Measurements from ENCODE around the gene AIG1. TPM values are rescaled to one million over a fixed set of nuclear protein-coding genes. Genes with fewer than 3 reads are reported as not detected.

AIG1 gene
- total RNA-seq, 1 donor from 2014 or later, result 37.1 TPM

- H3K27me3 ChIP-seq, result no peaks in the 10 kb centered on the region
- TF ChIP-seq, protein P1, sequence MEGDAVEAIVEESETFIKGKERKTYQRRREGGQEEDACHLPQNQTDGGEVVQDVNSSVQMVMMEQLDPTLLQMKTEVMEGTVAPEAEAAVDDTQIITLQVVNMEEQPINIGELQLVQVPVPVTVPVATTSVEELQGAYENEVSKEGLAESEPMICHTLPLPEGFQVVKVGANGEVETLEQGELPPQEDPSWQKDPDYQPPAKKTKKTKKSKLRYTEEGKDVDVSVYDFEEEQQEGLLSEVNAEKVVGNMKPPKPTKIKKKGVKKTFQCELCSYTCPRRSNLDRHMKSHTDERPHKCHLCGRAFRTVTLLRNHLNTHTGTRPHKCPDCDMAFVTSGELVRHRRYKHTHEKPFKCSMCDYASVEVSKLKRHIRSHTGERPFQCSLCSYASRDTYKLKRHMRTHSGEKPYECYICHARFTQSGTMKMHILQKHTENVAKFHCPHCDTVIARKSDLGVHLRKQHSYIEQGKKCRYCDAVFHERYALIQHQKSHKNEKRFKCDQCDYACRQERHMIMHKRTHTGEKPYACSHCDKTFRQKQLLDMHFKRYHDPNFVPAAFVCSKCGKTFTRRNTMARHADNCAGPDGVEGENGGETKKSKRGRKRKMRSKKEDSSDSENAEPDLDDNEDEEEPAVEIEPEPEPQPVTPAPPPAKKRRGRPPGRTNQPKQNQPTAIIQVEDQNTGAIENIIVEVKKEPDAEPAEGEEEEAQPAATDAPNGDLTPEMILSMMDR (IDR thresholded peaks at IDR 0.05), result no peak
- TF ChIP-seq EZH2phosphoT487 (IDR thresholded peaks at IDR 0.05) (no peak), EZH2 (IDR thresholded peaks at IDR 0.05) (no peak)
- Mint-ChIP-seq H3K27ac (no peak overlapping the region), H3K4me3 (no peak overlapping the region), H3K27me3 (ENCODE audit: insufficient read depth, low read depth) (no peaks in the 10 kb centered on the region), H3K9me3 (no peaks in the 10 kb centered on the region), H3K36me3 (no peaks in the 10 kb centered on the region), H3K4me1 (no peaks in the 10 kb centered on the region)
- H3K36me3 ChIP-seq, result no peaks in the 10 kb centered on the region
- no peak for DNase-seq (ENCODE audit: low spot score)
- no peak overlapping the region for H3K9ac ChIP-seq
- no peak overlapping the region for H3K27ac ChIP-seq
- no peaks in the 10 kb centered on the region for H4K20me1 ChIP-seq (ENCODE audit: low read depth)
- no peak overlapping the region for H2AFZ ChIP-seq (replicated peaks)
- no peak overlapping the region for H3K4me3 ChIP-seq
- no peaks in the 10 kb centered on the region for H3F3A ChIP-seq (ENCODE audit: low read depth)
- H3K4me1 ChIP-seq, result peaks cover 4% of the 10 kb centered on the region
- no peak overlapping the region for H3K4me2 ChIP-seq
- H3K9me3 ChIP-seq (ENCODE audit: low read depth), result no peaks in the 10 kb centered on the region
- H3K79me2 ChIP-seq (ENCODE audit: low read depth), result no peaks in the 10 kb centered on the region
These were observed 177.6 kb downstream of the AIG1 start for GRCh38 chr6:143238306-143238705.

DNA sequence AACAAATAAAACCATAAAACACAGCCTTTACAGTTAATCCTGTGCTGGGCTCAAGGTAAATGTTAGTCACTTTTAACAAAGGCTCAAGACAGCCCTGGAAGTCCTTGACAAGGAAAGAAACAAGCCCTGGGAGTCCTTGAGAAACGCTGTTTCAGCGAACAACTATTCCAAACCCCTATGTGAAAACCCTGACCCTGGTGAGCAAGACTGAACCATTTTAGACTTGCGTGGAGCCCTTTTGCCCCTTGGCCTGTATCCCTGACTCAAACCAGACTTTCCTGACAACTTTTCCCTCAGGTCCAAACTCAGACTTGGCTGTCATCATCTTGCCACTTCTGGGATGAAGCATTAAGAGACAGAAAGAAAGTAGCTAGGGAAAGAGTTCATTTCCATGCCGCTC, 180.4 kb downstream of the AIG1 start:
- H3K27me3 Mint-ChIP-seq (ENCODE audit: insufficient read depth, low read depth), result no peaks in the 10 kb centered on the region
- no peaks in the 10 kb centered on the region for H3K4me1 Mint-ChIP-seq
- peaks cover 3% of the 10 kb centered on the region for H3K9me3 Mint-ChIP-seq

GRCh38 chr6:143241911-143242310, 181.2 kb downstream of the AIG1 start:
- Histone ChIP-seq H3K9ac (no peak overlapping the region), H3K4me2 (no peak overlapping the region), H3K27ac (no peak overlapping the region), H3F3A (ENCODE audit: low read depth) (no peaks in the 10 kb centered on the region), H3K79me2 (ENCODE audit: low read depth) (no peaks in the 10 kb centered on the region), H3K27me3 (no peaks in the 10 kb centered on the region), H3K36me3 (no peaks in the 10 kb centered on the region), H2AFZ (replicated peaks) (no peak overlapping the region), H3K4me1 (no peaks in the 10 kb centered on the region), H3K4me3 (no peak overlapping the region), H3K9me3 (ENCODE audit: low read depth) (no peaks in the 10 kb centered on the region), H4K20me1 (ENCODE audit: low read depth) (no peaks in the 10 kb centered on the region)
- TF ChIP-seq EZH2 (IDR thresholded peaks at IDR 0.05) (no peak), EZH2phosphoT487 (IDR thresholded peaks at IDR 0.05) (no peak)
- TF ChIP-seq, protein P1 (IDR thresholded peaks at IDR 0.05), result no peak
- H3K27me3 Mint-ChIP-seq (ENCODE audit: insufficient read depth, low read depth), result no peaks in the 10 kb centered on the region
- H3K4me1 Mint-ChIP-seq, result no peaks in the 10 kb centered on the region
- no peak for DNase-seq (ENCODE audit: low spot score)
- H3K4me3 Mint-ChIP-seq, result no peak overlapping the region
- H3K36me3 Mint-ChIP-seq, result no peaks in the 10 kb centered on the region
- H3K27ac Mint-ChIP-seq, result no peak overlapping the region
- peaks cover 6% of the 10 kb centered on the region for H3K9me3 Mint-ChIP-seq

More for the DNA sequence above, 180.4 kb downstream of the AIG1 start:
- Mint-ChIP-seq H3K36me3 (no peaks in the 10 kb centered on the region), H3K4me3 (no peak overlapping the region), H3K27ac (no peak overlapping the region)
- H3K9ac ChIP-seq, result no peak overlapping the region
- no peaks in the 10 kb centered on the region for H4K20me1 ChIP-seq (ENCODE audit: low read depth)
- no peaks in the 10 kb centered on the region for H3K79me2 ChIP-seq (ENCODE audit: low read depth)
- no peak for DNase-seq (ENCODE audit: low spot score)
- H3K4me1 ChIP-seq, result no peaks in the 10 kb centered on the region
- H3K9me3 ChIP-seq (ENCODE audit: low read depth), result no peaks in the 10 kb centered on the region
- no peak overlapping the region for H3K4me2 ChIP-seq
- H3K27me3 ChIP-seq, result no peaks in the 10 kb centered on the region
- no peak overlapping the region for H3K4me3 ChIP-seq
- no peaks in the 10 kb centered on the region for H3F3A ChIP-seq (ENCODE audit: low read depth)
- TF ChIP-seq EZH2 (IDR thresholded peaks at IDR 0.05) (no peak), EZH2phosphoT487 (IDR thresholded peaks at IDR 0.05) (no peak)
- TF ChIP-seq, protein P1 (IDR thresholded peaks at IDR 0.05), result no peak
- no peaks in the 10 kb centered on the region for H3K36me3 ChIP-seq
- H3K27ac ChIP-seq, result no peak overlapping the region
- H2AFZ ChIP-seq (replicated peaks), result no peak overlapping the region
